GM12878 (cell line): ENCODE data around the gene CZIB. TPM values are rescaled to one million over a fixed set of nuclear protein-coding genes. Genes with fewer than 3 reads are reported as not detected.

Experiments used
- ATAC-seq: fragments of 200-7000 bp; cut with Tn5 transposase; 3 replicates; pipeline ENCODE4 v1.9.1; 2020; ENCODE audit warnings: mild to moderate bottlenecking, moderate library complexity
- BruUV-seq: library from RNA; stranded (reverse); fragments of 400-500 nt; replicated peaks from 2 replicates; lab custom pipeline; 2021; lab: Mats Ljungman, UMichigan
- CTCF ChIA-PET: fragments of 300-600 bp; sonication (Branson Sonifier 250); formaldehyde crosslinking; extraction: SDS; loops from one replicate; lab custom pipeline; 2021; ENCODE audit warnings: inconsistent platforms; lab: Yijun Ruan, JAX
- POLR2A ChIA-PET: fragments of 350-600 bp; formaldehyde crosslinking; extraction: SDS; loops from one replicate; lab custom pipeline; 2021; ENCODE audit warnings: inconsistent platforms; lab: Charles Lee
- RAD21 ChIA-PET: fragments of 300-600 bp; sonication (Branson Sonifier 250); formaldehyde crosslinking; loops from one replicate; lab custom pipeline; 2023; ENCODE audit warnings: antibody characterized with exemption; ENCODE audit not compliant: unreplicated experiment; lab: Charles Lee
- SMC1A ChIA-PET: fragments of 300-600 bp; sonication (Branson Sonifier 250); formaldehyde crosslinking; loops from one replicate; lab custom pipeline; 2023; ENCODE audit not compliant: unreplicated experiment, uncharacterized antibody; lab: Charles Lee
- DNase-seq: peaks from one replicate; pipeline ENCODE4 v3.0.0-alpha.2; 2011; ENCODE audit warnings: low read depth, low spot score
- FAIRE-seq: peaks from 3 replicates; lab custom pipeline; 2011; peaks lifted over from hg19 to GRCh38; lab: Jason Lieb, UNC
- H2AFZ ChIP-seq: 2 replicates; pipeline ENCODE4 v1.6.0; 2011; ENCODE audit warnings: low read depth, low read length, control low read depth; ENCODE audit not compliant: control insufficient read depth
- H3K27ac ChIP-seq: 2 replicates; pipeline ENCODE4 v1.5.1; 2011; ENCODE audit warnings: control low read depth; ENCODE audit not compliant: control insufficient read depth, insufficient read depth
- H3K27me3 ChIP-seq, 2 experiments: replicated peaks in 1 of 2; 2 replicates each; pipeline versions ENCODE4 v1.6.0 to v1.6.1; 2011; ENCODE audit warnings: low read length in 1 of 2; ENCODE audit not compliant: control insufficient read depth in 2 of 2, insufficient read depth in 2 of 2
- H3K36me3 ChIP-seq, 2 experiments: 2 replicates each; pipeline ENCODE4 v1.5.1; 2011; ENCODE audit warnings: low read length in 1 of 2; ENCODE audit not compliant: control insufficient read depth in 2 of 2, insufficient read depth in 2 of 2
- H3K4me1 ChIP-seq: 2 replicates; pipeline ENCODE4 v1.6.1; 2011; ENCODE audit warnings: mild to moderate bottlenecking, low read length, moderate library complexity, mixed read lengths; ENCODE audit not compliant: control insufficient read depth, insufficient read depth
- H3K4me2 ChIP-seq: 2 replicates; pipeline ENCODE4 v1.6.0; 2011; ENCODE audit warnings: control low read depth; ENCODE audit not compliant: control insufficient read depth, insufficient read depth
- H3K4me3 ChIP-seq: fragments of 200-600 bp; sonication (generic); 2 replicates; pipeline ENCODE4 v1.5.1; 2016
- H3K79me2 ChIP-seq: 2 replicates; pipeline ENCODE4 v1.6.0; 2011; ENCODE audit warnings: low read length; ENCODE audit not compliant: control insufficient read depth, insufficient read depth
- H3K9ac ChIP-seq: 2 replicates; pipeline ENCODE4 v1.8.0; 2011; ENCODE audit warnings: low read length, control low read depth, mixed read lengths; ENCODE audit not compliant: control insufficient read depth, insufficient read depth
- H3K9me3 ChIP-seq: replicated peaks from 3 replicates; pipeline ENCODE4 v1.5.1; 2011; ENCODE audit warnings: mild to moderate bottlenecking, low read length; ENCODE audit not compliant: control insufficient read depth, insufficient read depth
- H4K20me1 ChIP-seq: 2 replicates; pipeline ENCODE4 v1.6.0; 2011; ENCODE audit not compliant: control insufficient read depth, insufficient read depth
- CREM ChIP-seq: IDR thresholded peaks from 2 replicates; pipeline ENCODE4 v1.6.1; 2014; ENCODE audit warnings: antibody characterized with exemption, low read depth
- DPF2 ChIP-seq: fragments of 450-650 bp; IDR thresholded peaks from 2 replicates; pipeline ENCODE4 v1.6.1; 2017; ENCODE audit warnings: mild to moderate bottlenecking
- EZH2 ChIP-seq: IDR thresholded peaks from 2 replicates; pipeline ENCODE4 v1.6.1; 2012; ENCODE audit warnings: low read depth, mild to moderate bottlenecking, control low read depth, inconsistent platforms, low read length, borderline replicate concordance; ENCODE audit not compliant: control insufficient read depth
- FOXM1 ChIP-seq: IDR thresholded peaks from 2 replicates; pipeline ENCODE4 v1.6.1; 2012; ENCODE audit warnings: low read depth, mild to moderate bottlenecking, inconsistent platforms, low read length, moderate library complexity
- HDAC2 ChIP-seq: fragments of 200-600 bp; sonication (generic); IDR thresholded peaks from 2 replicates; pipeline ENCODE4 v1.6.1; 2017
- MEF2A ChIP-seq: IDR thresholded peaks from 2 replicates; pipeline ENCODE4 v1.6.1; 2011; ENCODE audit warnings: low read depth, mild to moderate bottlenecking, low read length, moderate library complexity; ENCODE audit not compliant: insufficient read depth
- MLLT1 ChIP-seq: fragments of 450-650 bp; IDR thresholded peaks from 2 replicates; pipeline ENCODE4 v1.6.1; 2016; ENCODE audit warnings: mild to moderate bottlenecking
- NFYA ChIP-seq: IDR thresholded peaks from 2 replicates; pipeline ENCODE4 v1.6.1; 2011; ENCODE audit warnings: low read depth, mild to moderate bottlenecking, low read length, improper control_type of control experiment, borderline replicate concordance
- PAX8 ChIP-seq: fragments of 450-650 bp; IDR thresholded peaks from 2 replicates; pipeline ENCODE4 v1.6.1; 2017; ENCODE audit warnings: mild to moderate bottlenecking, moderate library complexity
- RB1 ChIP-seq: fragments of 450-650 bp; formaldehyde crosslinking; IDR thresholded peaks from 2 replicates; pipeline ENCODE4 v1.6.1; 2017; ENCODE audit warnings: mild to moderate bottlenecking, borderline replicate concordance
- RELB ChIP-seq: fragments of 450-650 bp; IDR thresholded peaks from 2 replicates; pipeline ENCODE4 v1.6.1; 2017; ENCODE audit warnings: low read depth, mild to moderate bottlenecking, moderate library complexity
- RFX5 ChIP-seq: IDR thresholded peaks from 2 replicates; pipeline ENCODE4 v1.6.1; 2011; ENCODE audit warnings: low read depth, low read length, improper control_type of control experiment
- SMAD1 ChIP-seq: fragments of 450-650 bp; IDR thresholded peaks from 2 replicates; pipeline ENCODE4 v1.6.1; 2018; ENCODE audit warnings: mild to moderate bottlenecking, low read depth; ENCODE audit not compliant: partially characterized antibody
- TCF3 ChIP-seq: IDR thresholded peaks from 2 replicates; pipeline ENCODE4 v1.6.1; 2012; ENCODE audit warnings: low read depth, mild to moderate bottlenecking, low read length, borderline replicate concordance; ENCODE audit not compliant: insufficient read depth
- YBX1 ChIP-seq: fragments of 450-650 bp; IDR thresholded peaks from 2 replicates; pipeline ENCODE4 v1.6.1; 2016; ENCODE audit warnings: antibody characterized with exemption
- ZNF592 ChIP-seq: fragments of 450-650 bp; IDR thresholded peaks from 2 replicates; pipeline ENCODE4 v1.6.1; 2017; ENCODE audit warnings: mild to moderate bottlenecking, moderate library complexity
- WGBS: methylation state at CpG from one replicate; pipeline ENCODE4 v1.1.6; 2016; ENCODE audit warnings: low lambda C conversion rate; ENCODE audit not compliant: insufficient replicate concordance, insufficient coverage; ENCODE audit errors: missing lambda C conversion rate; 5-methylcytosine and 5-hydroxymethylcytosine counted together
- in situ Hi-C: fragments of 300-500 bp; cut with MboI; formaldehyde crosslinking; loops from 9 replicates; pipeline ENCODE4 v1.14.3; 2018; ENCODE audit warnings: mixed read lengths
- intact Hi-C: fragments of 100-400 bp; cut with micrococcal nuclease; formaldehyde crosslinking; loops from one replicate; pipeline ENCODE4 v1.14.2; 2022; ENCODE audit not compliant: unreplicated experiment
- polyA plus RNA-seq, 11 experiments: library from polyadenylated mRNA; depleted of rRNA in 4 of 11; unstranded in 6 of 11; stranded (reverse) in 5 of 11; fragments of >200 nt; fragmentation: Nextera tagmentation in 4 of 11; fragmentation: Illumina TruSeq in 1 of 11; extraction: Ambion mirVana in 4 of 11; extraction: Trizol in 1 of 11; gene quantifications; 1 replicate in 1 of 11; 2 replicates in 10 of 11; pipeline versions ENCODE4 v1.2.1 to v1.2.3, GENCODE V29; 2011 to 2016; ENCODE audit warnings: inconsistent platforms in 2 of 11, missing spikeins in 2 of 11, low read depth in 1 of 11
- total RNA-seq, 4 experiments: library from RNA; depleted of rRNA in 3 of 4; stranded (reverse); fragments of >200 nt in 3 of 4; fragmentation: Illumina TruSeq in 1 of 4; extraction: Trizol in 1 of 4; gene quantifications; 2 replicates each; pipeline versions ENCODE4 v1.2.1 to v1.2.3, GENCODE V29; 2013 to 2021

CZIB gene
- total and polyA plus RNA-seq, 10 of the 15 experiments (the other 5 are each of a cell fraction or from before 2014, with no cell fraction given): 36.1 to 68.3 (median 50.4) TPM

GRCh38 chr1:53262000-53262399, 41.6 kb upstream of the CZIB start:
- FAIRE-seq: no peak
- peaks cover 30 to 45% of the 10 kb centered on the region in 2 experiments for H3K36me3 ChIP-seq
- in situ Hi-C loops: no loop called here
- no peaks in the 10 kb centered on the region for H4K20me1 ChIP-seq
- POLR2A ChIA-PET: no interaction called here
- BruUV-seq: no TSS peak
- SMC1A ChIA-PET: interaction anchor here (1.2 kb wide), 1 partner anchor 132 kb away, joined by 3 read pairs; no protein-coding TSS in a partner anchor
- no peaks in the 10 kb centered on the region for H3K79me2 ChIP-seq
- H3K4me2 ChIP-seq: no peak overlapping the region
- intact Hi-C loops: no loop called here
- no peaks in the 10 kb centered on the region for H3K9me3 ChIP-seq
- H2AFZ ChIP-seq: no peak overlapping the region
- no peak overlapping the region for H3K9ac ChIP-seq
- H3K27ac ChIP-seq: no peak overlapping the region
- TF ChIP-seq HDAC2 (no peak), RELB (no peak), EZH2 (no peak), TCF3 (no peak), NFYA (no peak), MLLT1 (no peak), FOXM1 (no peak), ZNF592 (no peak), RFX5 (no peak), DPF2 (no peak), YBX1 (no peak), MEF2A (no peak), SMAD1 (no peak), CREM (no peak), PAX8 (no peak), RB1 (no peak)
- WGBS: 98% methylated on average over 3 of the region's 3 CpGs
- no peak overlapping the region for H3K4me3 ChIP-seq
- no peak for ATAC-seq
- DNase-seq: no peak
- no peaks in the 10 kb centered on the region for H3K27me3 ChIP-seq
- RAD21 ChIA-PET: no interaction called here
- CTCF ChIA-PET: interaction anchor here (1.3 to 1.7 kb wide), 3 partner anchors 9 to 30 kb away, joined by 4 read pairs; no protein-coding TSS in a partner anchor
- peaks cover 10% of the 10 kb centered on the region for H3K4me1 ChIP-seq
